HepG2 (cell line): ENCODE results near the gene RBSN. TPM values are rescaled to one million over a fixed set of nuclear protein-coding genes. Genes with fewer than 3 reads are reported as not detected.
A peak's percentile ranks its signal among the peaks of the same experiment; 100 is the strongest.

Experiments
- ARNT ChIP-seq: fragments of 450-650 bp; IDR thresholded peaks from 2 replicates; pipeline ENCODE4 v1.6.1; 2017
- ATRX ChIP-seq: sonication (generic); formaldehyde crosslinking; IDR thresholded peaks from 2 replicates; pipeline ENCODE4 v1.4.0; 2020; ENCODE audit warnings: missing genetic modification reagents, borderline replicate concordance
- CBX2 ChIP-seq, 2 experiments: fragments of 200-600 bp in 1 of 2; sonication (generic); formaldehyde crosslinking in 1 of 2; IDR thresholded peaks; 2 replicates each; pipeline versions ENCODE4 v1.7.0 to v1.8.1; 2018 to 2022; ENCODE audit warnings: low read depth in 2 of 2, low read length in 1 of 2, mild to moderate bottlenecking in 1 of 2, missing genetic modification reagents in 1 of 2
- GPBP1L1 ChIP-seq: sonication (generic); formaldehyde crosslinking; IDR thresholded peaks from 2 replicates; pipeline ENCODE4 v1.5.0; 2020; ENCODE audit warnings: mild to moderate bottlenecking, missing genetic modification reagents
- HMG20B ChIP-seq: conservative IDR thresholded peaks from 2 replicates; pipeline ENCODE4 v1.6.1; 2016; ENCODE audit warnings: missing genetic modification reagents, missing compliant biosample characterization
- HMGXB3 ChIP-seq: sonication (generic); formaldehyde crosslinking; IDR thresholded peaks from 2 replicates; pipeline ENCODE4 v1.4.0; 2020; ENCODE audit warnings: missing genetic modification reagents, borderline replicate concordance
- IKZF1 ChIP-seq: fragments of 450-650 bp; IDR thresholded peaks from 2 replicates; pipeline ENCODE4 v1.7.1; 2016
- ISL2 ChIP-seq: sonication (generic); formaldehyde crosslinking; IDR thresholded peaks from 2 replicates; pipeline ENCODE4 v1.5.0; 2020; ENCODE audit warnings: missing genetic modification reagents
- JUNB ChIP-seq: sonication (generic); formaldehyde crosslinking; IDR thresholded peaks from 2 replicates; pipeline ENCODE4 v1.8.0; 2022; ENCODE audit warnings: missing genetic modification reagents, mild to moderate bottlenecking, borderline replicate concordance
- MEIS1 ChIP-seq: sonication (generic); formaldehyde crosslinking; IDR thresholded peaks from 2 replicates; pipeline ENCODE4 v1.9.0; 2021; ENCODE audit warnings: mild to moderate bottlenecking, missing genetic modification reagents, moderate library complexity, borderline replicate concordance
- NPAS2 ChIP-seq: sonication (generic); formaldehyde crosslinking; IDR thresholded peaks from 2 replicates; pipeline ENCODE4 v1.8.0; 2022; ENCODE audit warnings: mild to moderate bottlenecking, missing genetic modification reagents, borderline replicate concordance
- NR2F6 ChIP-seq, 2 experiments: IDR thresholded peaks; 2 replicates each; pipeline ENCODE4 v1.6.1; 2016; ENCODE audit warnings: antibody characterized with exemption in 1 of 2, mild to moderate bottlenecking in 1 of 2
- TFE3 ChIP-seq: IDR thresholded peaks from 2 replicates; pipeline ENCODE4 v1.6.1; 2016
- ZBTB49 ChIP-seq: sonication (generic); formaldehyde crosslinking; IDR thresholded peaks from 2 replicates; pipeline ENCODE4 v1.4.0; 2020; ENCODE audit warnings: missing genetic modification reagents, borderline replicate concordance
- ZNF274 ChIP-seq: sonication (generic); formaldehyde crosslinking; IDR thresholded peaks from 2 replicates; pipeline ENCODE4 v1.5.1; 2020; ENCODE audit warnings: mild to moderate bottlenecking, missing genetic modification reagents
- ZNF44 ChIP-seq: sonication (generic); formaldehyde crosslinking; IDR thresholded peaks from 2 replicates; pipeline ENCODE4 v1.5.1; 2020; ENCODE audit warnings: mild to moderate bottlenecking, missing genetic modification reagents
- ZNF441 ChIP-seq: sonication (generic); formaldehyde crosslinking; IDR thresholded peaks from 2 replicates; pipeline ENCODE4 v1.7.0; 2021; ENCODE audit warnings: missing genetic modification reagents, borderline replicate concordance
- ZNF460 ChIP-seq: sonication (generic); formaldehyde crosslinking; IDR thresholded peaks from 2 replicates; pipeline ENCODE4 v1.5.1; 2020; ENCODE audit warnings: missing genetic modification reagents, mild to moderate bottlenecking, borderline replicate concordance
- ZNF747 ChIP-seq: sonication (generic); formaldehyde crosslinking; IDR thresholded peaks from 2 replicates; pipeline ENCODE4 v1.8.1; 2023; ENCODE audit warnings: missing genetic modification reagents, mild to moderate bottlenecking, borderline replicate concordance
- polyA plus RNA-seq, 8 experiments: library from polyadenylated mRNA; depleted of rRNA in 3 of 8; stranded (reverse) in 7 of 8; unstranded in 1 of 8; fragments of >200 nt; fragmentation: Illumina TruSeq in 4 of 8; extraction: Trizol in 4 of 8; gene quantifications; 2 replicates each; pipeline versions ENCODE4 v1.2.1 to v1.2.3, GENCODE V29; 2011 to 2016; ENCODE audit warnings: low read depth in 4 of 8, missing spikeins in 1 of 8, mixed read lengths in 1 of 8; ENCODE audit not compliant: insufficient read depth in 1 of 8
- total RNA-seq, 5 experiments: library from RNA; depleted of rRNA; stranded (reverse); fragments of >200 nt; fragmentation: Illumina TruSeq; extraction: Trizol; gene quantifications; 2 replicates each; pipeline ENCODE4 v1.2.3, GENCODE V29; 2016; ENCODE audit warnings: low read depth in 1 of 5

The RBSN gene
- total and polyA plus RNA-seq, 2 of the 13 experiments (the other 11 are each of a cell fraction or from before 2014, with no cell fraction given), result 7.9 to 11.8 TPM

- peak; percentile 81; the same call in 1 of the 2 replicates for TF ChIP-seq MEIS1 (CRISPR knock-in tag)
- TF ChIP-seq ZNF747, result peak; percentile 82
- TF ChIP-seq HMG20B (CRISPR knock-in tag), result no peak
- TF ChIP-seq TFE3 (CRISPR knock-in tag), result 0 out of 2 replicates have a peak, but pooled peaks have one; percentile 33
- peak; percentile 68; the same call in 1 of the 2 replicates for TF ChIP-seq HMGXB3 (CRISPR knock-in tag)
- TF ChIP-seq ZNF274, result peak; percentile 72; the same call in 1 of the 2 replicates
- TF ChIP-seq ZNF460 (CRISPR knock-in tag), result no peak
- peak; percentile 47; the same call in 1 of the 2 replicates for TF ChIP-seq ZNF441 (CRISPR knock-in tag)
- TF ChIP-seq ATRX (CRISPR knock-in tag), result no peak
- TF ChIP-seq NPAS2 (CRISPR knock-in tag), result no peak
- no peak for TF ChIP-seq JUNB (CRISPR knock-in tag)
- no peak for TF ChIP-seq IKZF1
- TF ChIP-seq ZBTB49, result peak; percentile 16; the same call in 1 of the 2 replicates
- no peak for TF ChIP-seq ARNT
- no peak for TF ChIP-seq NR2F6 (IDR thresholded peaks at IDR 0.05)
- TF ChIP-seq NR2F6 (CRISPR knock-in tag; IDR thresholded peaks at IDR 0.05), result 0 out of 2 replicates have a peak, but pooled peaks have one; percentile 39
- TF ChIP-seq ZNF44 (CRISPR knock-in tag), result no peak
- no peak for TF ChIP-seq CBX2 (IDR thresholded peaks at IDR 0.05; ENCODE audit: low read depth, low read length)
- TF ChIP-seq CBX2 (CRISPR knock-in tag; IDR thresholded peaks at IDR 0.05; ENCODE audit: low read depth), result no peak
- TF ChIP-seq GPBP1L1, result no peak
- TF ChIP-seq ISL2 (CRISPR knock-in tag), result peak; percentile 80
Measured at GRCh38 chr3:15064835-15065549, 34.0 kb downstream of the RBSN start, which contains the start of gene MRPS25 (continued).
